SK-N-SH (cell line): ENCODE data around the gene CTXN3. TPM values are rescaled to one million over a fixed set of nuclear protein-coding genes. Genes with fewer than 3 reads are reported as not detected.
"Not testable (repeated sequence)": the region's sequence is repeated elsewhere in the genome, so short reads cannot be mapped to it uniquely, and the experiment has no call there.

Source experiments
- CTCF ChIA-PET: fragments of 300-600, 350-600 bp; formaldehyde crosslinking; extraction: SDS; loops from one replicate; lab custom pipeline; 2021; lab: Yijun Ruan, JAX
- POLR2A ChIA-PET: fragments of 350-600 bp; sonication (Branson Sonifier 250); formaldehyde crosslinking; extraction: SDS; loops from one replicate; lab custom pipeline; 2020; ENCODE audit warnings: antibody characterized with exemption, inconsistent platforms; lab: Yijun Ruan, JAX
- DNase-seq: peaks from one replicate; pipeline ENCODE4 v3.0.0; 2012
- H2AFZ ChIP-seq: fragments of 200-600 bp; sonication (generic); 2 replicates; pipeline ENCODE4 v1.8.1; 2016; ENCODE audit warnings: antibody characterized with exemption, mild to moderate bottlenecking, low read depth
- H3F3A ChIP-seq: fragments of 200-600 bp; sonication (generic); replicated peaks from 2 replicates; pipeline ENCODE3; 2016; ENCODE audit warnings: antibody characterized with exemption, mild to moderate bottlenecking; ENCODE audit not compliant: insufficient read depth
- H3K27ac ChIP-seq, 2 experiments: fragments of 200-500 bp in 1 of 2; fragments of 200-600 bp in 1 of 2; sonication (Bioruptor generic) in 1 of 2; sonication (generic), shearing (Covaris generic) in 1 of 2; 2 replicates each; pipeline versions ENCODE4 v1.5.1 to v1.6.1; 2014 to 2016; ENCODE audit warnings: low read depth in 2 of 2, inconsistent platforms in 1 of 2, low read length in 1 of 2, mild to moderate bottlenecking in 1 of 2, mixed read lengths in 1 of 2
- H3K27me3 ChIP-seq: fragments of 200-600 bp; sonication (generic), shearing (Covaris generic); 2 replicates; pipeline ENCODE4 v1.6.1; 2016; ENCODE audit warnings: mixed run types; ENCODE audit not compliant: insufficient read depth
- H3K36me3 ChIP-seq, 2 experiments: fragments of 200-500 bp in 1 of 2; fragments of 200-600 bp in 1 of 2; sonication (Bioruptor generic) in 1 of 2; sonication (generic) in 1 of 2; replicated peaks in 1 of 2; 2 replicates each; pipeline versions ENCODE3 to v1.5.1; 2014 to 2016; ENCODE audit warnings: low read length in 1 of 2, mild to moderate bottlenecking in 1 of 2; ENCODE audit not compliant: insufficient read depth in 2 of 2, control insufficient read depth in 1 of 2
- H3K4me1 ChIP-seq, 2 experiments: fragments of 200-500 bp in 1 of 2; fragments of 200-600 bp in 1 of 2; sonication (Bioruptor generic) in 1 of 2; sonication (generic), shearing (Covaris generic) in 1 of 2; 2 replicates each; pipeline versions ENCODE4 v1.5.1 to v1.6.1; 2014 to 2016; ENCODE audit warnings: low read depth in 1 of 2, low read length in 1 of 2, mixed run types in 1 of 2; ENCODE audit not compliant: insufficient read depth in 2 of 2, control insufficient read depth in 1 of 2
- H3K4me2 ChIP-seq: fragments of 200-600 bp; sonication (generic), shearing (Covaris generic); 2 replicates; pipeline ENCODE4 v1.6.1; 2017; ENCODE audit warnings: mixed run types
- H3K4me3 ChIP-seq, 2 experiments: fragments of 200-500 bp in 1 of 2; fragments of 200-600 bp in 1 of 2; sonication (Bioruptor generic) in 1 of 2; sonication (generic), shearing (Covaris generic) in 1 of 2; 2 replicates each; pipeline versions ENCODE4 v1.5.1 to v1.8.1; 2014 to 2016; ENCODE audit warnings: low read depth in 2 of 2, inconsistent platforms in 1 of 2, low read length in 1 of 2, mild to moderate bottlenecking in 1 of 2, mixed read lengths in 1 of 2, moderate library complexity in 1 of 2
- H3K79me2 ChIP-seq: fragments of 200-600 bp; sonication (generic); 2 replicates; pipeline ENCODE4 v1.8.1; 2017; ENCODE audit warnings: mild to moderate bottlenecking; ENCODE audit not compliant: insufficient read depth
- H3K9ac ChIP-seq: fragments of 200-600 bp; sonication (generic); 2 replicates; pipeline ENCODE4 v1.6.1; 2017; ENCODE audit warnings: mixed run types
- H3K9me2 ChIP-seq: fragments of 200-600 bp; sonication (generic); 2 replicates; pipeline ENCODE4 v1.6.1; 2017; ENCODE audit warnings: mixed run types
- H3K9me3 ChIP-seq: fragments of 200-600 bp; sonication (generic); 2 replicates; pipeline ENCODE4 v1.6.1; 2017; ENCODE audit warnings: mixed run types, mild to moderate bottlenecking, moderate library complexity
- H4K20me1 ChIP-seq: fragments of 200-600 bp; sonication (generic); 2 replicates; pipeline ENCODE4 v1.6.1; 2017; ENCODE audit warnings: mild to moderate bottlenecking, mixed run types; ENCODE audit not compliant: insufficient read depth
- ELF1 ChIP-seq: IDR thresholded peaks from 2 replicates; pipeline ENCODE4 v1.4.0; 2012
- FOSL2 ChIP-seq: IDR thresholded peaks from 2 replicates; pipeline ENCODE4 v1.4.0; 2012; ENCODE audit warnings: low read depth, mild to moderate bottlenecking, moderate library complexity, borderline replicate concordance
- FOXM1 ChIP-seq: IDR thresholded peaks from 2 replicates; pipeline ENCODE4 v1.4.0; 2012; ENCODE audit warnings: low read depth, mild to moderate bottlenecking
- GABPA ChIP-seq: IDR thresholded peaks from 2 replicates; pipeline ENCODE4 v1.4.0; 2012; ENCODE audit warnings: low read depth, mild to moderate bottlenecking
- JUND ChIP-seq: IDR thresholded peaks from 2 replicates; pipeline ENCODE4 v1.4.0; 2012
- MXI1 ChIP-seq: IDR thresholded peaks from 2 replicates; pipeline ENCODE4 v1.6.1; 2012; ENCODE audit warnings: mild to moderate bottlenecking, low read depth, low read length, improper control_type of control experiment
- REST ChIP-seq: IDR thresholded peaks from 2 replicates; pipeline ENCODE4 v1.6.1; 2012; ENCODE audit warnings: mild to moderate bottlenecking, low read depth, low read length, moderate library complexity
- SIN3A ChIP-seq: IDR thresholded peaks from 2 replicates; pipeline ENCODE4 v1.6.1; 2012; ENCODE audit warnings: low read depth, mild to moderate bottlenecking, low read length, moderate library complexity, borderline replicate concordance
- TAF1 ChIP-seq: IDR thresholded peaks from 2 replicates; pipeline ENCODE4 v1.6.1; 2012; ENCODE audit warnings: low read depth, mild to moderate bottlenecking, low read length, moderate library complexity, borderline replicate concordance
- TCF12 ChIP-seq: IDR thresholded peaks from 2 replicates; pipeline ENCODE4 v1.4.0; 2012
- TEAD4 ChIP-seq: IDR thresholded peaks from 2 replicates; pipeline ENCODE4 v1.4.0; 2012; ENCODE audit warnings: mild to moderate bottlenecking, borderline replicate concordance; ENCODE audit not compliant: insufficient read depth
- YY1 ChIP-seq: IDR thresholded peaks from 2 replicates; pipeline ENCODE4 v1.4.0; 2012; ENCODE audit warnings: low read depth, mild to moderate bottlenecking
- WGBS: methylation state at CpG from one replicate; pipeline ENCODE4 v1.1.6; 2017; ENCODE audit warnings: low lambda C conversion rate; 5-methylcytosine and 5-hydroxymethylcytosine counted together
- polyA plus RNA-seq, 3 experiments: library from polyadenylated mRNA; depleted of rRNA; stranded (reverse); fragments of >200 nt; gene quantifications; 2 replicates each; pipeline ENCODE4 v1.2.3, GENCODE V29; 2012
- TF ChIP-seq, protein P1 (sequence below): fragments of 150-350 bp; IDR thresholded peaks from 2 replicates; pipeline ENCODE4 v1.6.1; 2017; ENCODE audit warnings: antibody characterized with exemption, low read length, low read depth, borderline replicate concordance
- TF ChIP-seq, protein P2 (sequence below): IDR thresholded peaks from 2 replicates; pipeline ENCODE4 v1.4.0; 2012; ENCODE audit warnings: low read depth, borderline replicate concordance

The CTXN3 gene
- polyA plus RNA-seq, 1 of the 3 experiments (the other 2 are of a cell fraction), result not detected

DNA sequence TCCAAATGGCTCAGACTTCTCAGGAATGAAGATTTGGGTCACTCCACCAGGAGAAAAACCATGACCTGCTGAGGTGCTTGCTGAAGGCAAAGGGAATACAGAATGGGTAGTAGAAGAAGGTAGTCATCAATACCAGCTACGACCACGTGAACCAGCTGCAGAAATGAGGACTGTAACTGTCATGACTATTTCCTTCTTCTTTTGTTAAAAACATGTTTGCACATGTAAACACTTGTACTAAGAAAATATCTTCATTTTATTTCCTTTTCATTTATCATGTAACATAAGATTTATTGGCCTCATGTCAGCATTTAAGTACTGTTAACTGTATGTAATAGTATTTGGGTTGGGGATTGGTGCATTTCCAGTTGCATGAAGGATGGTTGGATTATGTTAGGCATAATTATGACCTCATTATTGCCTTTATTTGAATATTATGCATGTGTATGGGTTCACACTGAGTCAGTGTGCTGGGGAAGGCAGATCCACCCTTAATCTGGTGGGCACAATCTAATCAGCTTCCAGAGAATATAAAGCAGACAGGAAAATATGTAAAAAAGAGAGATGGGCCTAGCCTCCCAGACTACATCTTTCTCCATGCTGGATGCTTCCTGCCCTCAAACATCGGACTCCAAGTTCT is 30.9 kb downstream of the CTXN3 start:
- H2AFZ ChIP-seq, H3K9ac ChIP-seq, H3K4me3 ChIP-seq, H3K79me2 ChIP-seq, H3K27ac ChIP-seq, H3K9me3 ChIP-seq, H3K36me3 ChIP-seq, H3F3A ChIP-seq, POLR2A ChIA-PET, H4K20me1 ChIP-seq, CTCF ChIA-PET, H3K4me2 ChIP-seq, H3K9me2 ChIP-seq, DNase-seq, H3K27me3 ChIP-seq, H3K4me1 ChIP-seq: not testable (repeated sequence)
- 29% methylated on average over 3 of the region's 3 CpGs for WGBS

- H3K4me1 ChIP-seq, result no peaks in the 10 kb centered on the region
- 14% methylated on average over 1 of the region's 1 CpG for WGBS
- no peaks in the 10 kb centered on the region for H3K36me3 ChIP-seq
- H2AFZ ChIP-seq, result no peak overlapping the region
- H3K9ac ChIP-seq, result no peak overlapping the region
- H4K20me1 ChIP-seq, result no peaks in the 10 kb centered on the region
- TF ChIP-seq TCF12 (no peak), MXI1 (no peak), TEAD4 (no peak), JUND (no peak), TAF1 (no peak), FOSL2 (no peak)
- TF ChIP-seq, protein P1, sequence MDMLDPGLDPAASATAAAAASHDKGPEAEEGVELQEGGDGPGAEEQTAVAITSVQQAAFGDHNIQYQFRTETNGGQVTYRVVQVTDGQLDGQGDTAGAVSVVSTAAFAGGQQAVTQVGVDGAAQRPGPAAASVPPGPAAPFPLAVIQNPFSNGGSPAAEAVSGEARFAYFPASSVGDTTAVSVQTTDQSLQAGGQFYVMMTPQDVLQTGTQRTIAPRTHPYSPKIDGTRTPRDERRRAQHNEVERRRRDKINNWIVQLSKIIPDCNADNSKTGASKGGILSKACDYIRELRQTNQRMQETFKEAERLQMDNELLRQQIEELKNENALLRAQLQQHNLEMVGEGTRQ, result no peak
- TF ChIP-seq, protein P2, sequence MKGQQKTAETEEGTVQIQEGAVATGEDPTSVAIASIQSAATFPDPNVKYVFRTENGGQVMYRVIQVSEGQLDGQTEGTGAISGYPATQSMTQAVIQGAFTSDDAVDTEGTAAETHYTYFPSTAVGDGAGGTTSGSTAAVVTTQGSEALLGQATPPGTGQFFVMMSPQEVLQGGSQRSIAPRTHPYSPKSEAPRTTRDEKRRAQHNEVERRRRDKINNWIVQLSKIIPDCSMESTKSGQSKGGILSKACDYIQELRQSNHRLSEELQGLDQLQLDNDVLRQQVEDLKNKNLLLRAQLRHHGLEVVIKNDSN, result no peak
- H3K27me3 ChIP-seq, result no peaks in the 10 kb centered on the region
- no peaks in the 10 kb centered on the region for H3F3A ChIP-seq
- H3K4me2 ChIP-seq, result no peak overlapping the region
- no peak for DNase-seq
- H3K27ac ChIP-seq, result no peak overlapping the region
- no peaks in the 10 kb centered on the region for H3K9me2 ChIP-seq
- H3K79me2 ChIP-seq, result no peaks in the 10 kb centered on the region
- H3K9me3 ChIP-seq, result no peaks in the 10 kb centered on the region
- ChIA-PET POLR2A (no interaction called here), CTCF (no interaction called here)
- no peak overlapping the region for H3K4me3 ChIP-seq
Measured at GRCh38 chr5:127680595-127680994, 31.7 kb downstream of the CTXN3 start.

- Histone ChIP-seq H4K20me1 (no peaks in the 10 kb centered on the region), H3K4me1 (no peaks in the 10 kb centered on the region), H2AFZ (no peak overlapping the region), H3K4me2 (no peak overlapping the region), H3K4me3 (no peak overlapping the region), H3K79me2 (no peaks in the 10 kb centered on the region), H3K27ac (no peak overlapping the region), H3F3A (no peaks in the 10 kb centered on the region), H3K27me3 (no peaks in the 10 kb centered on the region), H3K9me3 (no peaks in the 10 kb centered on the region), H3K36me3 (no peaks in the 10 kb centered on the region), H3K9me2 (no peaks in the 10 kb centered on the region), H3K9ac (no peak overlapping the region)
- WGBS, result 14% methylated on average over 4 of the region's 4 CpGs
- DNase-seq, result no peak
- TF ChIP-seq REST, result no peak
- no peak for TF ChIP-seq FOXM1
- no peak for TF ChIP-seq YY1
- no peak for TF ChIP-seq SIN3A
- TF ChIP-seq GABPA, result no peak
- TF ChIP-seq ELF1, result no peak
- ChIA-PET POLR2A (no interaction called here), CTCF (no interaction called here)
Measured at GRCh38 chr5:127683008-127683407, 34.1 kb downstream of the CTXN3 start.
